Measurements from ENCODE around the gene ZNF280C.
"Not testable (repeated sequence)": the region's sequence is repeated elsewhere in the genome, so short reads cannot be mapped to it uniquely, and the experiment has no call there.

The ZNF280C gene

GRCh38 chrX:130260316-130260715, 8.4 kb downstream of the ZNF280C start:
- no peak for DNase-seq

- DNase-seq, result no peak
These were observed 14.8 kb downstream of the ZNF280C start for GRCh38 chrX:130253916-130254315.

- DNase-seq, result no peak
These were observed 17.0 kb downstream of the ZNF280C start for GRCh38 chrX:130251671-130252070.

GRCh38 chrX:130247996-130248395, 20.7 kb downstream of the ZNF280C start:
- no peak for DNase-seq

- DNase-seq, result no peak
These were observed 22.6 kb downstream of the ZNF280C start for GRCh38 chrX:130246084-130246483.

- DNase-seq, result no peak
These were observed 23.3 kb downstream of the ZNF280C start for GRCh38 chrX:130245441-130245840.

- DNase-seq, result not testable (repeated sequence)
These were observed 37.5 kb downstream of the ZNF280C start for GRCh38 chrX:130231184-130231583.

- no peak for DNase-seq
These were observed 39.8 kb downstream of the ZNF280C start for GRCh38 chrX:130228871-130229270.

GRCh38 chrX:130224810-130225209, 43.9 kb downstream of the ZNF280C start:
- no peak for DNase-seq

- DNase-seq, result no peak
These were observed 52.4 kb downstream of the ZNF280C start for GRCh38 chrX:130216320-130216719.

- DNase-seq, result no peak
These were observed 55.3 kb downstream of the ZNF280C start for GRCh38 chrX:130213376-130213775.

GRCh38 chrX:130212371-130212770, 56.3 kb downstream of the ZNF280C start:
- DNase-seq, result no peak

GRCh38 chrX:130211415-130212186, 57.1 kb downstream of the ZNF280C start:
- DNase-seq, result no peak

- no peak for DNase-seq
These were observed 64.1 kb downstream of the ZNF280C start for GRCh38 chrX:130204647-130205046.

- DNase-seq, result no peak
These were observed 71.2 kb downstream of the ZNF280C start for GRCh38 chrX:130197464-130197863.

- no peak for DNase-seq
These were observed 72.2 kb downstream of the ZNF280C start for GRCh38 chrX:130196466-130196865.

GRCh38 chrX:130190801-130191200, 77.9 kb downstream of the ZNF280C start:
- no peak for DNase-seq

- no peak for DNase-seq
These were observed 82.0 kb downstream of the ZNF280C start for GRCh38 chrX:130186651-130187050.

- no peak for DNase-seq
These were observed 83.8 kb downstream of the ZNF280C start for GRCh38 chrX:130184857-130185256.

- no peak for DNase-seq
These were observed 84.5 kb downstream of the ZNF280C start for GRCh38 chrX:130184168-130184567.

- DNase-seq, result no peak
These were observed 89.0 kb downstream of the ZNF280C start for GRCh38 chrX:130179579-130180215.

GRCh38 chrX:130179170-130179569, 89.5 kb downstream of the ZNF280C start:
- no peak for DNase-seq

GRCh38 chrX:130176942-130177341, 91.8 kb downstream of the ZNF280C start:
- DNase-seq, result no peak

GRCh38 chrX:130176354-130176776, 92.3 kb downstream of the ZNF280C start:
- DNase-seq, result no peak

GRCh38 chrX:130174937-130175336, 93.8 kb downstream of the ZNF280C start:
- no peak for DNase-seq

All from activated T-cell treated with anti-CD3 and anti-CD28 coated beads, Interleukin-2, amount 50 U/mL, for 48 hours (primary cell).